NB4 (cell line): ENCODE results near the gene MYBL2.

Source experiments
- DNase-seq: peaks from one replicate; pipeline ENCODE4 v3.0.0; 2010; ENCODE audit warnings: low read depth
- H3K4me3 ChIP-seq: one replicate; pipeline ENCODE4 v1.5.1; 2011; ENCODE audit warnings: mild to moderate bottlenecking, low read depth, low read length, moderate library complexity
- MYC ChIP-seq: IDR thresholded peaks from 2 replicates; pipeline ENCODE4 v1.6.1; 2011; ENCODE audit warnings: low read depth, low read length
- POLR2A ChIP-seq: IDR thresholded peaks from 2 replicates; pipeline ENCODE4 v1.6.1; 2011; ENCODE audit warnings: mild to moderate bottlenecking; ENCODE audit not compliant: insufficient read length; ENCODE audit errors: extremely low read depth
- TF ChIP-seq, protein P1 (sequence below): IDR thresholded peaks from one replicate; pipeline ENCODE4 v1.5.1; 2012; ENCODE audit warnings: low read depth, low read length
- TF ChIP-seq, protein P2 (sequence below): IDR thresholded peaks from 2 replicates; pipeline ENCODE4 v1.6.1; 2011; ENCODE audit warnings: low read depth, low read length

MYBL2 gene

DNA sequence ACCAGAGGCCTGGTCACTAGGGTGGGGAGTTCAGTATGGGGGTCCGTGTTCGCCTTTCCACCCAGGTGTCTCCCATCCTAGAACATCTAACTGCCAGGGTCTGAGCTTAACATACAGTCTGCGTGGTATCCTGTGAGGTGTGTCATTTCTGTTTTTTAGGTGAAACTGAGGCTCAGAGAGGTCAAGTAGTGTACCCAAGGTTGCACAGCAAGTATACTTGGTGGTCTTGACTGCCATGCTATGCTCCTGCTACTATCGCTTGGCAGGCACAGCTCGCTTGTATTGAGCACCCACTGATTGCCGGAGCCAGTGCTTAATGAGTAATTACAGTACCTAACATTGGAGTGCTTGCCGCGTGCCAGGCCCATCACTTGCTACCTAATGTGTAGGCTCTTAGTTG lies 33.7 kb downstream of the MYBL2 start:
- TF ChIP-seq, protein P1, sequence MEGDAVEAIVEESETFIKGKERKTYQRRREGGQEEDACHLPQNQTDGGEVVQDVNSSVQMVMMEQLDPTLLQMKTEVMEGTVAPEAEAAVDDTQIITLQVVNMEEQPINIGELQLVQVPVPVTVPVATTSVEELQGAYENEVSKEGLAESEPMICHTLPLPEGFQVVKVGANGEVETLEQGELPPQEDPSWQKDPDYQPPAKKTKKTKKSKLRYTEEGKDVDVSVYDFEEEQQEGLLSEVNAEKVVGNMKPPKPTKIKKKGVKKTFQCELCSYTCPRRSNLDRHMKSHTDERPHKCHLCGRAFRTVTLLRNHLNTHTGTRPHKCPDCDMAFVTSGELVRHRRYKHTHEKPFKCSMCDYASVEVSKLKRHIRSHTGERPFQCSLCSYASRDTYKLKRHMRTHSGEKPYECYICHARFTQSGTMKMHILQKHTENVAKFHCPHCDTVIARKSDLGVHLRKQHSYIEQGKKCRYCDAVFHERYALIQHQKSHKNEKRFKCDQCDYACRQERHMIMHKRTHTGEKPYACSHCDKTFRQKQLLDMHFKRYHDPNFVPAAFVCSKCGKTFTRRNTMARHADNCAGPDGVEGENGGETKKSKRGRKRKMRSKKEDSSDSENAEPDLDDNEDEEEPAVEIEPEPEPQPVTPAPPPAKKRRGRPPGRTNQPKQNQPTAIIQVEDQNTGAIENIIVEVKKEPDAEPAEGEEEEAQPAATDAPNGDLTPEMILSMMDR = no peak
- no peak for TF ChIP-seq MYC
- TF ChIP-seq POLR2A = no peak
- TF ChIP-seq, protein P2, sequence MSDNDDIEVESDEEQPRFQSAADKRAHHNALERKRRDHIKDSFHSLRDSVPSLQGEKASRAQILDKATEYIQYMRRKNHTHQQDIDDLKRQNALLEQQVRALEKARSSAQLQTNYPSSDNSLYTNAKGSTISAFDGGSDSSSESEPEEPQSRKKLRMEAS = no peak
- no peak overlapping the region for H3K4me3 ChIP-seq
- DNase-seq = no peak

DNA sequence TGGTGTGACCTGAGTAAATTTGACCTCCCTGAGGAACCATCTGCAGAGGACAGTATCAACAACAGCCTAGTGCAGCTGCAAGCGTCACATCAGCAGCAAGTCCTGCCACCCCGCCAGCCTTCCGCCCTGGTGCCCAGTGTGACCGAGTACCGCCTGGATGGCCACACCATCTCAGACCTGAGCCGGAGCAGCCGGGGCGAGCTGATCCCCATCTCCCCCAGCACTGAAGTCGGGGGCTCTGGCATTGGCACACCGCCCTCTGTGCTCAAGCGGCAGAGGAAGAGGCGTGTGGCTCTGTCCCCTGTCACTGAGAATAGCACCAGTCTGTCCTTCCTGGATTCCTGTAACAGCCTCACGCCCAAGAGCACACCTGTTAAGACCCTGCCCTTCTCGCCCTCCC lies 35.6 kb downstream of the MYBL2 start:
- no peak for DNase-seq
- H3K4me3 ChIP-seq = no peak overlapping the region
- TF ChIP-seq, protein P1 = no peak
- no peak for TF ChIP-seq MYC
- TF ChIP-seq, protein P2 = no peak
- TF ChIP-seq POLR2A = no peak

DNA sequence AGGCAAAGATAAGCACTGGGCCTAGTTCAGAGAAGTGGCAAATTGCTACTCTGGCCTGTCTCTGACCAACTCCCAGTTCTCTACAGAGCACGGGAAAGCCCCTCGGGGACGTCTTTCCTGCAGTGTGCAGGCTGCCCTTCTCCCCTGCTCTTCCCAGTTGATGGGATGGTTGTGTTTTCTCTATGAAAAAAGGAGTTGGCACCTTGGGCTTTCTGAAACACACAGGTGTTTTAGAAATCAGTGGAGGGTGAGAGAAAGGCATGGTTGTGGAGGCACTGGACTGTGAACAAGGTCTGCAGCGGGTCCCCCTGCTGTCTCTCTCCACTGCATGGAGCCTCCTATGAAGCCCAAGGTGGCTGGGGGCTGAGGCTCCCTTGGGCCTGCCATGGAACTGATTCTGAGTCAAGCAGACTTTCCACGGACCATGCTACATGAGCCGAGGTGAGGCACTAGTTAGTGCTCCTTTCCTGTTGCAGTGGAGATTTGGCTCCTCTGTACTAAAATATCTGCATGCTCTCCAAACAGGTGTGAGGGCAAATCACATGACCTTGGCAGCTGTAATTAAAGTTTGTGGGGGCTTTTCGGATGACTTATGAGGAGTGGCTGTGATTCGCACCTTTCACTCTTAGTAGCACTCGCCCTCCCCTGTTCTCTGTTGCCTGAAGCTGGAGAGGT lies 43.6 kb downstream of the MYBL2 start:
- no peak overlapping the region for H3K4me3 ChIP-seq
- no peak for DNase-seq
- TF ChIP-seq, protein P1 = no peak
- TF ChIP-seq, protein P2 = no peak
- TF ChIP-seq POLR2A = no peak

DNA sequence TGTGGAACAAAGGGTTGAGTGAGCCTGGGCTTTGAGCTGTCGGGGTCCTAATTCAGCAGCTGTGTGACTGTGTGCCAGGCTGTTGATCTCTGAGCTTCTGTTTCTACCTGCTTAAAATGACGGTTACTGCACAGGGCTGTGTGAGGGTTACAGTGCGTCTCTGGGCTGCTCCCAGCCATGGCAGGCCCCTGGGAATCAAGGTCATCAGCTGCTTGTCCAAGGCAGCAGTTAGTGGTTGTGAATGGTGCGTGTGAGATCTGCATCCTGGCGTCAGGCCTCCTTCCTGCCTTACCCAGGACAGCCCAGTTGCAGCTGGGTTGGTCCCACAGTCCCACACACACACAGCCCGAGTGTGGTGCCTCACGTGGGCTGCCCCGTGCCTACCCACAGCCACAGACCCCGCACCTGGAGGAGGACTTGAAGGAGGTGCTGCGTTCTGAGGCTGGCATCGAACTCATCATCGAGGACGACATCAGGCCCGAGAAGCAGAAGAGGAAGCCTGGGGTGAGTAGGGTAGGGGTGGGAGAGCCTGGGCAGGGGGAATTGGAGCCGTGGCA lies 44.3 kb downstream of the MYBL2 start:
- no peak for DNase-seq
- TF ChIP-seq, protein P2 = no peak
- TF ChIP-seq POLR2A (no peak), MYC (no peak)
- TF ChIP-seq, protein P1 = no peak
- no peak overlapping the region for H3K4me3 ChIP-seq

DNA sequence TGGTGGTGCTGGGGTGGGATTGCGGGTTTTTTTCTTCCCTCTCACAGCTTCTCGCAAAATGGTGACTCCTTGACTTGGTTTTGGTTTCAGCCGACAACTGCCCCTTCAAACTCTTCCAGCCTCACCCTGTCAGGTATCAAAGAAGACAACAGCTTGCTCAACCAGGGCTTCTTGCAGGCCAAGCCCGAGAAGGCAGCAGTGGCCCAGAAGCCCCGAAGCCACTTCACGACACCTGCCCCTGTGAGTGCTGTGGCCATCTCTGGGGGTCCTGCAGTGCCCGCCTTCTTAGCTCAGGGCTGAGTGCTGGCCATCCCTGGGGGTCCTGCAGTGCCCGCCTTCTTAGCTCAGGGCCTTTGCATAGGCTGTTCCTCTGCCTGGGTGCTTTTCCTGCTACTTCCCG lies 48.1 kb downstream of the MYBL2 start:
- DNase-seq = no peak
- no peak overlapping the region for H3K4me3 ChIP-seq
- TF ChIP-seq POLR2A (no peak), MYC (no peak)
- TF ChIP-seq, protein P2 = no peak
- TF ChIP-seq, protein P1 = no peak

DNA sequence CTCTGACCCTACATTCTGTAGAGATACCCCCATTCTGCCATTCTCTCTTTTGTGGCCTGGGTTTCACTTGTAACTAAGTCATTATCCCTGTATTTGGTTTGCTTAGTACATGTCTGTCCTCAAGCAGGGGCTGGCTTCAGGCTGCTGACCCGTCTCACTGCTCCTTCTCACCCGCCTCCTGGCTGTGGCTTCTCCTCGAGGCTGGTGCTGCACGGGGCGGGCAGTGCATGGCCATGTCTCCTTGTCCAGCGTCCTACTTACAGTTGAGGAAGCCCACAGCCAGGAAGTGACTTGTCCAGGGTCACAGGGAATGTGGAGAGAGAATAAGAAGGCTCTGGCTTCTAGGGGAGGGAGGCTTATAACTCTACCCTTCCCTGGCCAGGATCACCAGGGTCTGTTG lies 48.6 kb downstream of the MYBL2 start:
- no peak overlapping the region for H3K4me3 ChIP-seq
- TF ChIP-seq MYC (no peak), POLR2A (no peak)
- TF ChIP-seq, protein P2 = no peak
- TF ChIP-seq, protein P1 = no peak
- DNase-seq = no peak
